Breast epithelium (tissue), 3 donors: ENCODE measurements around the gene RNPS1.

Experiments
- POLR2A ChIP-seq: fragments of 450-650 bp; IDR thresholded peaks from one replicate; pipeline ENCODE4 v1.6.1; 2016; ENCODE audit warnings: antibody characterized with exemption, mild to moderate bottlenecking, moderate library complexity
- POLR2AphosphoS5 ChIP-seq, 3 donors: sonication (generic); formaldehyde crosslinking; IDR thresholded peaks; one replicate each; pipeline ENCODE4 v1.6.1; 2017; ENCODE audit warnings: antibody characterized with exemption in 3 of 3
- TF ChIP-seq, protein P1 (sequence below), 3 donors: fragments of 450-650 bp; IDR thresholded peaks; one replicate each; pipeline ENCODE4 v1.5.1; 2016 to 2017; ENCODE audit warnings: antibody characterized with exemption in 3 of 3, mild to moderate bottlenecking in 3 of 3, moderate library complexity in 3 of 3

DNA sequence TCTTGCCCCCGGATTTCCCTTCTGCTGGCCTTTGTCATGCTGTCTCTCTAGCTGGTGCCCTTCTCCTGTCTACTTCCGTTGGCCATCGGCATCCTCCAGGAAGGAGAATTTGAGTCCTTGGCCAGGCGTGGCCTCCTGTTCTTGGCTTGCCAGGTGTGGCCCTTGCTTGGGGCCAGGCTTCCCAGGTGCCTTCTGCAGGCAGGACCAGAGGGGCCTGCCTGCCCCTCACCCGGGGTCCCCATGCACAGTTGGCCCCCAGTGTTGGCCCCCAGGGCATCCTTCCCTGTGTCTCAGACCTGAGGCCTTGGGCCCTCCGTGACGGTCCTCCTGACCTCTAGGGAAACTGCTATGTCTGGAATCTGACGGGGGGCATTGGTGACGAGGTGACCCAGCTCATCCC is 60.1 kb downstream of the RNPS1 start:
- no peak for TF ChIP-seq POLR2AphosphoS5 (IDR thresholded peaks at IDR 0.05)
- TF ChIP-seq, protein P1, sequence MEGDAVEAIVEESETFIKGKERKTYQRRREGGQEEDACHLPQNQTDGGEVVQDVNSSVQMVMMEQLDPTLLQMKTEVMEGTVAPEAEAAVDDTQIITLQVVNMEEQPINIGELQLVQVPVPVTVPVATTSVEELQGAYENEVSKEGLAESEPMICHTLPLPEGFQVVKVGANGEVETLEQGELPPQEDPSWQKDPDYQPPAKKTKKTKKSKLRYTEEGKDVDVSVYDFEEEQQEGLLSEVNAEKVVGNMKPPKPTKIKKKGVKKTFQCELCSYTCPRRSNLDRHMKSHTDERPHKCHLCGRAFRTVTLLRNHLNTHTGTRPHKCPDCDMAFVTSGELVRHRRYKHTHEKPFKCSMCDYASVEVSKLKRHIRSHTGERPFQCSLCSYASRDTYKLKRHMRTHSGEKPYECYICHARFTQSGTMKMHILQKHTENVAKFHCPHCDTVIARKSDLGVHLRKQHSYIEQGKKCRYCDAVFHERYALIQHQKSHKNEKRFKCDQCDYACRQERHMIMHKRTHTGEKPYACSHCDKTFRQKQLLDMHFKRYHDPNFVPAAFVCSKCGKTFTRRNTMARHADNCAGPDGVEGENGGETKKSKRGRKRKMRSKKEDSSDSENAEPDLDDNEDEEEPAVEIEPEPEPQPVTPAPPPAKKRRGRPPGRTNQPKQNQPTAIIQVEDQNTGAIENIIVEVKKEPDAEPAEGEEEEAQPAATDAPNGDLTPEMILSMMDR (IDR thresholded peaks at IDR 0.05), result no peak
- TF ChIP-seq POLR2A, result no peak
